Fibroblast of lung (primary cell): ENCODE results near the gene CLIC6. TPM values are rescaled to one million over a fixed set of nuclear protein-coding genes. Genes with fewer than 3 reads are reported as not detected.

Experiments
- DNase-seq, 2 donors: peaks; one replicate each; pipeline versions ENCODE4 v3.0.0 to v3.0.0-alpha.2; 2010; ENCODE audit warnings: low read depth in 2 of 2
- H2AFZ ChIP-seq: 2 replicates; pipeline ENCODE4 v1.5.1; 2012; ENCODE audit warnings: low read length, control low read depth, inconsistent platforms
- H3K27ac ChIP-seq: 2 replicates; pipeline ENCODE4 v1.5.1; 2011; ENCODE audit warnings: low read length, control low read depth; ENCODE audit not compliant: insufficient read depth
- H3K27me3 ChIP-seq: 2 replicates; pipeline ENCODE4 v1.5.1; 2011; ENCODE audit warnings: mild to moderate bottlenecking, low read length; ENCODE audit not compliant: control insufficient read depth, insufficient read depth
- H3K36me3 ChIP-seq: 2 replicates; pipeline ENCODE4 v1.5.1; 2011; ENCODE audit warnings: low read length; ENCODE audit not compliant: control insufficient read depth, insufficient read depth
- H3K4me1 ChIP-seq: 2 replicates; pipeline ENCODE4 v1.5.1; 2011; ENCODE audit warnings: low read length; ENCODE audit not compliant: control insufficient read depth, insufficient read depth; ENCODE audit errors: extremely low read depth
- H3K4me2 ChIP-seq: 2 replicates; pipeline ENCODE4 v1.5.1; 2011; ENCODE audit warnings: low read length, control low read depth; ENCODE audit not compliant: insufficient read depth; ENCODE audit errors: extremely low read depth
- H3K4me3 ChIP-seq, 4 experiments: fragments of 200-600 bp in 1 of 4; sonication (generic) in 1 of 4; replicated peaks in 1 of 4; 2 replicates each; pipeline ENCODE4 v1.5.1; 2011 to 2016; ENCODE audit warnings: low read length in 4 of 4, low read depth in 3 of 4, mild to moderate bottlenecking in 3 of 4, control low read depth in 2 of 4, inconsistent platforms in 1 of 4, mixed read lengths in 1 of 4; ENCODE audit not compliant: insufficient read depth in 1 of 4; ENCODE audit errors: control extremely low read depth in 1 of 4
- H3K79me2 ChIP-seq: 2 replicates; pipeline ENCODE4 v1.5.1; 2012; ENCODE audit warnings: mild to moderate bottlenecking, low read length, inconsistent platforms; ENCODE audit not compliant: control insufficient read depth, insufficient read depth
- H3K9ac ChIP-seq: 2 replicates; pipeline ENCODE4 v1.5.1; 2011; ENCODE audit warnings: mild to moderate bottlenecking, low read length, control low read depth; ENCODE audit not compliant: insufficient read depth
- H3K9me3 ChIP-seq: 2 replicates; pipeline ENCODE4 v1.5.1; 2012; ENCODE audit warnings: low read depth, low read length; ENCODE audit not compliant: control insufficient read depth, insufficient read depth
- H4K20me1 ChIP-seq: 2 replicates; pipeline ENCODE4 v1.5.1; 2011; ENCODE audit warnings: low read length; ENCODE audit not compliant: control insufficient read depth, insufficient read depth; ENCODE audit errors: extremely low read depth
- CTCF ChIP-seq, 2 donors: IDR thresholded peaks in 1 of 2; conservative IDR thresholded peaks in 1 of 2; 1 replicate in 1 of 2; 2 replicates in 1 of 2; pipeline ENCODE4 v1.5.1; 2011 to 2012; ENCODE audit warnings: low read length in 2 of 2, control low read depth in 1 of 2, inconsistent platforms in 1 of 2, low read depth in 1 of 2, mild to moderate bottlenecking in 1 of 2
- EZH2 ChIP-seq: IDR thresholded peaks from 2 replicates; pipeline ENCODE4 v1.5.1; 2012; ENCODE audit warnings: low read length, control low read depth, mild to moderate bottlenecking; ENCODE audit errors: missing control alignments
- polyA plus RNA-seq, 2 donors: library from polyadenylated mRNA; depleted of rRNA in 1 of 2; stranded (reverse) in 1 of 2; unstranded in 1 of 2; fragments of >200 nt; gene quantifications; 2 replicates each; pipeline ENCODE4 v1.2.1, GENCODE V29; 2011 to 2012; ENCODE audit warnings: missing spikeins in 1 of 2
- total RNA-seq: library from RNA; depleted of rRNA; stranded (reverse); fragments of >200 nt; gene quantifications from 2 replicates; pipeline ENCODE4 v1.2.1, GENCODE V29; 2014

Gene CLIC6
- total and polyA plus RNA-seq, 2 donors (not counting 1 experiment from before 2014, with no cell fraction given) = 2.0 to 5.3 TPM

GRCh38 chr21:34687065-34687464, 18.3 kb downstream of the CLIC6 start:
- Histone ChIP-seq H3K27me3 (peaks cover 2% of the 10 kb centered on the region), H3K9ac (no peak overlapping the region), H3K4me1 (no peaks in the 10 kb centered on the region), H3K79me2 (no peaks in the 10 kb centered on the region), H2AFZ (no peak overlapping the region), H3K9me3 (no peaks in the 10 kb centered on the region), H3K27ac (no peak overlapping the region), H4K20me1 (no peaks in the 10 kb centered on the region), H3K36me3 (no peaks in the 10 kb centered on the region), H3K4me2 (no peak overlapping the region), H3K4me3 (no peak overlapping the region)
- DNase-seq = no peak
- TF ChIP-seq EZH2 (no peak), CTCF (conservative IDR thresholded peaks at IDR 0.05 in 1 of 2, IDR thresholded peaks at IDR 0.05 in 1 of 2; ENCODE audit: low read depth in 1 of 2, low read length in 2 of 2) (no peak)

DNA sequence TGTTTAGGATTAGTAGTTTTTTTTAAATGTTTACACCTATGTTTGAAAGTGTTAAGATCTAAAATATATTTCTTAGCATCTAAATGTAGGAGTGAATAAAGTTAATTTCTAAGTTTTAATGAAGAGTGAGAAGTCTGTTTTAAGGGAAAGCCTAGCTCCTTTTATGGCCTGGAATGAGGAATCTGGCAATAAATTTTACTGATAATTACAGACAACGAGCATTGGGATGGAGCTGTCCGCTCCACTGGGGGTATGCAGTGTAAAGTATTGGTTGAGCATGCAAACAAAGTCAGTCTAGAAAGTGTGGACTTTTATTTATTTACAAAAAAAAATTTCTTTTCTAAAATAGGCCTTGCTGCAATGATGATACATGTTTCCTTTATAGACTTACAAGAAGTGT, 19.0 kb downstream of the CLIC6 start:
- no peak overlapping the region for H2AFZ ChIP-seq
- no peak overlapping the region for H3K27ac ChIP-seq
- peaks cover 2% of the 10 kb centered on the region for H3K27me3 ChIP-seq
- H3K79me2 ChIP-seq = no peaks in the 10 kb centered on the region
- no peaks in the 10 kb centered on the region for H3K9me3 ChIP-seq
- H4K20me1 ChIP-seq = no peaks in the 10 kb centered on the region
- H3K4me3 ChIP-seq = no peak overlapping the region
- no peaks in the 10 kb centered on the region for H3K4me1 ChIP-seq
- TF ChIP-seq EZH2 (no peak), CTCF (conservative IDR thresholded peaks at IDR 0.05 in 1 of 2, IDR thresholded peaks at IDR 0.05 in 1 of 2; ENCODE audit: low read depth in 1 of 2, low read length in 2 of 2) (no peak)
- no peak overlapping the region for H3K9ac ChIP-seq
- DNase-seq = no peak
- no peaks in the 10 kb centered on the region for H3K36me3 ChIP-seq
- no peak overlapping the region for H3K4me2 ChIP-seq

GRCh38 chr21:34688145-34688544, 19.4 kb downstream of the CLIC6 start:
- peak in 1 of 2 donors; percentile 35 for DNase-seq
- TF ChIP-seq CTCF (conservative IDR thresholded peaks at IDR 0.05 in 1 of 2, IDR thresholded peaks at IDR 0.05 in 1 of 2; ENCODE audit: low read depth in 1 of 2, low read length in 2 of 2) = peak in 1 of 2 donors; percentile 60
- TF ChIP-seq EZH2 = no peak
- no peak overlapping the region for H3K4me2 ChIP-seq
- no peaks in the 10 kb centered on the region for H4K20me1 ChIP-seq
- no peak overlapping the region for H2AFZ ChIP-seq
- no peaks in the 10 kb centered on the region for H3K36me3 ChIP-seq
- H3K27ac ChIP-seq = no peak overlapping the region
- no peaks in the 10 kb centered on the region for H3K9me3 ChIP-seq
- H3K27me3 ChIP-seq = peaks cover 2% of the 10 kb centered on the region
- no peaks in the 10 kb centered on the region for H3K79me2 ChIP-seq
- H3K4me3 ChIP-seq = no peak overlapping the region
- H3K9ac ChIP-seq = no peak overlapping the region
- no peaks in the 10 kb centered on the region for H3K4me1 ChIP-seq
